Measurements from ENCODE around the gene MPPED2.

Gene MPPED2

GRCh38 chr11:30360741-30361140 is 225.4 kb downstream of the MPPED2 start:
- DNase-seq (ENCODE audit: low read depth) = no peak

Measured in activated T-cell treated with anti-CD3 and anti-CD28 coated beads for 48 hours (primary cell).